Heart right ventricle (tissue), 16 donors: ENCODE results near the gene NSF. TPM values are rescaled to one million over a fixed set of nuclear protein-coding genes. Genes with fewer than 3 reads are reported as not detected.

Experiments used
- ATAC-seq, 8 donors: fragments of 200-7000 bp; cut with Tn5 transposase; one replicate each; pipeline ENCODE4 v1.9.1; 2020; ENCODE audit warnings: mild to moderate bottlenecking in 8 of 8, moderate library complexity in 8 of 8, moderate number of reproducible peaks in 1 of 8
- DNase-seq, 2 donors: peaks; one replicate each; pipeline ENCODE4 v3.0.0-alpha.2; 2020
- H3K27ac ChIP-seq, 10 donors: fragments of 200-600 bp; sonication (generic) in 2 of 10; one replicate each; pipeline versions ENCODE4 v1.5.0 to v1.8.0; 2020 to 2022; ENCODE audit warnings: mild to moderate bottlenecking in 3 of 10
- H3K27me3 ChIP-seq, 7 donors: fragments of 200-600 bp; one replicate each; pipeline ENCODE4 v1.8.0; 2021 to 2022; ENCODE audit warnings: mild to moderate bottlenecking in 2 of 7
- H3K36me3 ChIP-seq, 9 donors: fragments of 200-600 bp; sonication (generic) in 1 of 9; one replicate each; pipeline versions ENCODE4 v1.5.0 to v1.8.0; 2020 to 2022; ENCODE audit warnings: mild to moderate bottlenecking in 2 of 9
- H3K4me1 ChIP-seq, 9 donors: fragments of 200-600 bp; sonication (generic) in 1 of 9; one replicate each; pipeline versions ENCODE4 v1.5.0 to v1.8.0; 2020 to 2022; ENCODE audit warnings: mild to moderate bottlenecking in 4 of 9
- H3K4me3 ChIP-seq, 10 donors: fragments of 200-600 bp; sonication (generic) in 2 of 10; one replicate each; pipeline versions ENCODE4 v1.5.0 to v1.8.0; 2020 to 2022; ENCODE audit warnings: mild to moderate bottlenecking in 7 of 10, moderate library complexity in 2 of 10
- H3K9me3 ChIP-seq, 11 donors: fragments of 200-600 bp in 10 of 11; sonication (generic) in 2 of 11; one replicate each; pipeline versions ENCODE4 v1.5.0 to v1.8.0; 2013 to 2022; ENCODE audit warnings: mild to moderate bottlenecking in 2 of 11, control low read depth in 1 of 11, moderate library complexity in 1 of 11
- WGBS, 2 donors: extraction: QIAGEN DNeasy Blood & Tissue Kit; methylation state at CpG; one replicate each; pipeline ENCODE4 v1.1.7; 2013; ENCODE audit warnings: inconsistent platforms in 1 of 2; 5-methylcytosine and 5-hydroxymethylcytosine counted together
- intact Hi-C, 10 donors: fragments of 100-400 bp; cut with DNase I; formaldehyde crosslinking; loops; one replicate each; pipeline versions ENCODE4 v1.11.1 to v1.14.2; 2022
- polyA plus RNA-seq, 2 donors: library from polyadenylated mRNA; stranded (reverse); fragments of 200-250 nt; gene quantifications; one replicate each; pipeline ENCODE4 v1.2.3, GENCODE V29; 2013
- total RNA-seq, 10 donors: library from RNA; stranded (reverse); fragmentation: NEBNext Ultra II Directional in 3 of 10; extraction: Animal tissue kit (Norgen Biotek cat#: 25700) in 3 of 10; gene quantifications; one replicate each; pipeline versions ENCODE4 v1.2.1 to v1.2.4, GENCODE V29; 2021 to 2023
- TF ChIP-seq, protein P1 (sequence below), 9 donors: fragments of 200-600 bp; sonication (generic) in 2 of 9; IDR thresholded peaks; one replicate each; pipeline versions ENCODE4 v1.5.0 to v1.8.0; 2021 to 2022; ENCODE audit warnings: antibody characterized with exemption in 9 of 9, mild to moderate bottlenecking in 5 of 9, moderate library complexity in 1 of 9
- donor health status: Arrhythmogenic right ventricular cardiomyopathy.
- donor health status: ischemic (EF 13 %, LVEDD 7.1; RV severe dilation, severe dysfunction).
- donor health status: healthy with polysubstance abuse.
- donor health status: DM: no; HTN: yes; CAD: no.
- donor health status: DM: no; HTN: no; CAD: no.
- donor health status: ischemic (EF 25% LVEDD 6.9; RV normal size, moderate dysfunction).
- donor health status: ischemic (EF 25% LVEDD 5.7; RV mildly dilated, moderate dysfunction).
- donor health status: healthy.
- donor health status: DM: yes; HTN: yes; CAD: no.
- donor health status: Ischemic cardiomyopathy.
- donor health status: ischemic (EF 35%, LVEDD 5.7; RV mildly dilated, moderate dysfunction).
- donor health status: nonischemic (EF 11% LVEDD 7.7; RV severe dilation, severe dysfunction).
- donor health status: DM: yes; HTN: yes; CAD: no.
- donor health status: PGD.
- donor health status: ischemic (EF 29% LVEDD 5.4; RV normal size, mild dysfunction).
- donor health status: nonischemic (EF 23%, LVEDD 6.1; RV moderate dilation, normal function).

NSF gene
- total and polyA plus RNA-seq, 12 donors: 4.5 to 28.0 (median 19.6) TPM

DNA sequence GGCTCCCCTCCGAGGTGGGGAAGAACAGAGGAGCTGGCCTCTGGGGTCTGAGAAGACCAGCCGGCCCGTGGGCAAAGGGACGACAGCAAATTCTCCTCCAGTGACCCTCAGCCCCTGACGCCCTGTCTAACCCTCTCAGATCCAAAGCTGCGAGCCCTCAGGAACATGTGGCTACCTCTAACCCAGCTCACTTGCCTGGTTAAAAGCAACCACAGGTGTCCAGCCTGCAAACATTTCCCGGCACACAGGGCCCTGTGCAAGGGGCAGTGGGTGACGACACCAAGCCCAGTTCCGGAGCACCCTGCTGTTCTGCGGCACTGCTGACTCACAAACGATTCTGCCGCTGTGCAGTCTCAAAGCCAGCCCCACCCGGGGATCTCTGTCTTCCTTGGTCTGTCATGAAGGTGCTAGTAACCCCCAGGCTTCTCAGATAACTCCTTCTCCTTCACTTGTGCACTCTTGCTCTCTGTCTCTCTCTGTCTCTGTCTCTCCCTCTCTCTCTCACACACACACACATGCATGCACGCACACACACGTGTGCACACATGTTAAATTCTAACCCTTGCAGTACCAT, 205.0 kb downstream of the NSF start:
- Histone ChIP-seq H3K27ac (no peak overlapping the region), H3K27me3 (peaks cover 0 to 57% (median 52%) of the 10 kb centered on the region in 7 donors), H3K9me3 (no peaks in the 10 kb centered on the region), H3K4me3 (no peak overlapping the region), H3K36me3 (no peaks in the 10 kb centered on the region), H3K4me1 (no peaks in the 10 kb centered on the region)
- WGBS, 2 donors: 63 to 65% methylated on average over 15 of the region's 15 CpGs
- intact Hi-C loops: loop anchor here in 2 of 10 donors (5.0 to 10.0 kb wide), 2 partner anchors 37 to 71 kb away; no protein-coding TSS in a partner anchor
- ATAC-seq (no peak), DNase-seq (no peak)
- TF ChIP-seq, protein P1, sequence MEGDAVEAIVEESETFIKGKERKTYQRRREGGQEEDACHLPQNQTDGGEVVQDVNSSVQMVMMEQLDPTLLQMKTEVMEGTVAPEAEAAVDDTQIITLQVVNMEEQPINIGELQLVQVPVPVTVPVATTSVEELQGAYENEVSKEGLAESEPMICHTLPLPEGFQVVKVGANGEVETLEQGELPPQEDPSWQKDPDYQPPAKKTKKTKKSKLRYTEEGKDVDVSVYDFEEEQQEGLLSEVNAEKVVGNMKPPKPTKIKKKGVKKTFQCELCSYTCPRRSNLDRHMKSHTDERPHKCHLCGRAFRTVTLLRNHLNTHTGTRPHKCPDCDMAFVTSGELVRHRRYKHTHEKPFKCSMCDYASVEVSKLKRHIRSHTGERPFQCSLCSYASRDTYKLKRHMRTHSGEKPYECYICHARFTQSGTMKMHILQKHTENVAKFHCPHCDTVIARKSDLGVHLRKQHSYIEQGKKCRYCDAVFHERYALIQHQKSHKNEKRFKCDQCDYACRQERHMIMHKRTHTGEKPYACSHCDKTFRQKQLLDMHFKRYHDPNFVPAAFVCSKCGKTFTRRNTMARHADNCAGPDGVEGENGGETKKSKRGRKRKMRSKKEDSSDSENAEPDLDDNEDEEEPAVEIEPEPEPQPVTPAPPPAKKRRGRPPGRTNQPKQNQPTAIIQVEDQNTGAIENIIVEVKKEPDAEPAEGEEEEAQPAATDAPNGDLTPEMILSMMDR (IDR thresholded peaks at IDR 0.05): no peak

DNA sequence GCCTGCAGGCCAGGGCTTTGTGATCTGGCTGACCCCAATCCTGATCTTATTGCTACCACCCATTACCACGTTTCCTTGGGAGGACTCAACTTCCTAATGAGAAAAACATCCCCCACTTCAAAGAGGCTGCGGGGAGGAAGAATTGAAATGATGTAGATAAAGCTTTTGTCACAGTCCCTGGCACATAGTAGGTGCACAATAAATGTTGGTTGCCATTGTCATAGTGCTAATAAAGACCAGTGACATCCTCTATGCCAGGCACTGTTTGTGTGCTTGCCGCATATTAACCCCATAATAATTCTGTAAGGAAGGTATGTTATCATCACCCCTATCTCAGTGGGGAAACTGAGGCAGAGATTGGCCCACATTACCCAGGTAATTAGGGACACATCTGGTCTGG, 205.6 kb downstream of the NSF start:
- Histone ChIP-seq H3K36me3 (no peaks in the 10 kb centered on the region), H3K27me3 (peaks cover 0 to 52% (median 48%) of the 10 kb centered on the region in 7 donors), H3K4me1 (no peaks in the 10 kb centered on the region), H3K27ac (no peak overlapping the region), H3K9me3 (no peaks in the 10 kb centered on the region), H3K4me3 (no peak overlapping the region)
- no peak for ATAC-seq
- TF ChIP-seq, protein P1 (IDR thresholded peaks at IDR 0.05): no peak
- DNase-seq: no peak
- 50 to 66% methylated on average over 3 of the region's 3 CpGs for WGBS, 2 donors
- intact Hi-C loops: loop anchor here in 2 of 10 donors (5.0 to 10.0 kb wide), 2 partner anchors 36 to 71 kb away; no protein-coding TSS in a partner anchor

DNA sequence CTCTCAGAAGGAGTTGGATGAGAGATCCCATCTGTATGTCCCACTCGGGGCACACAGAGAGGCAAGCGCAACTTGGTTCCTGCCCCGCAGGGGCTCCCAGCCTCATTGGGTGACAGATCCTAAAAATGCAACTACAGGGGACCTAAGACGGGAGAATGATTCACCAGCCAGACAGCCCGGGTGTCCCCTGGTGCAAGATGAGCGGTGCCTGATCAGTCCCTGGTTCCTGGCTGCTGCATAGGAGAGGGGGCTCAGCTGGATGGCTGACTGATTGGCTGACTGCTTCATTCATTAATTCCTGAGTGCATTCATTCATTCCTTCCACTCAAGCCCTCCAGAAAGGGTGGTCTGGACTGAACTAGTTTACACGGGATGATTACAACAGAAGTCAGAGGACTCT, 206.1 kb downstream of the NSF start:
- Histone ChIP-seq H3K9me3 (no peaks in the 10 kb centered on the region), H3K4me1 (no peaks in the 10 kb centered on the region), H3K27me3 (peaks cover 0 to 48% (median 44%) of the 10 kb centered on the region in 7 donors), H3K4me3 (no peak overlapping the region), H3K36me3 (no peaks in the 10 kb centered on the region), H3K27ac (no peak overlapping the region)
- intact Hi-C loops: loop anchor here in 2 of 10 donors (5.0 to 10.0 kb wide), 2 partner anchors 36 to 72 kb away; no protein-coding TSS in a partner anchor
- 71 to 78% methylated on average over 7 of the region's 7 CpGs for WGBS, 2 donors
- ATAC-seq: no peak
- DNase-seq: no peak
- TF ChIP-seq, protein P1 (IDR thresholded peaks at IDR 0.05): no peak

DNA sequence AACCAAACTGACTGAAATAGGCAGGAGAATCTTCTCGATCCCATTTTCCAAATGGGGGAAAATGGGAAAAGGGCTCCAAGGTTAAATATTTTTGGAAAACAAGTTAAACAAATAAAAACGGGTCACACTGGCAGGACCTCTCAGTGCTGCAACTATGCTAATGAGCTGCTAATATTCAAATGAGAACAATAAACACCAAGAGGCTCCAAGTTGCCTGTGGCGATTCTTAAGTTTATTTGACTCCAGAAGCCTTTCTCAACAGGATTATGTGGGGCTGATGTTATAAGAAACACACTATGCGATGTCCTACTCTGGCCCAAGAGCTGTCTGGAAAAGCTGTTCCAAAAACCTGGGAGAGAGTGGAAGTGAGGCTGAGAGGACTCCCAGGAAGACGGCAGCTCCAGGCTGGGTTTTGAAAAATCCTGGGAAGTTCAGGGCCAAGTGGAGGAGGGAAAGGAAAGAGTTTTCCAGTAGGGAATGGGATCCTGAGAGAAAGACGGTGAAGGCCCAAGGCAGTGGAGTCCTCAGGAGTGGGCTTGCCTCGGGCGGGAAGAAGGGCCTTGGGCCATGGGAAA, 206.6 kb downstream of the NSF start:
- no peak for DNase-seq
- Histone ChIP-seq H3K27ac (no peak overlapping the region), H3K9me3 (no peaks in the 10 kb centered on the region), H3K4me3 (no peak overlapping the region), H3K27me3 (peaks cover 0 to 44% (median 42%) of the 10 kb centered on the region in 7 donors), H3K4me1 (no peaks in the 10 kb centered on the region), H3K36me3 (no peaks in the 10 kb centered on the region)
- ATAC-seq: no peak
- intact Hi-C loops: loop anchor here in 2 of 10 donors (5.0 to 10.0 kb wide), 2 partner anchors 35 to 72 kb away; no protein-coding TSS in a partner anchor
- 64 to 67% methylated on average over 8 of the region's 8 CpGs for WGBS, 2 donors
- TF ChIP-seq, protein P1 (IDR thresholded peaks at IDR 0.05): no peak
